H9 (cell line): ENCODE measurements around the gene LYST. TPM values are rescaled to one million over a fixed set of nuclear protein-coding genes. Genes with fewer than 3 reads are reported as not detected.

Experiments used
- DNase-seq: peaks from one replicate; pipeline ENCODE4 v3.0.0-alpha.2; 2017
- H2AFZ ChIP-seq: one replicate; pipeline ENCODE4 v1.6.1; 2013; ENCODE audit warnings: mild to moderate bottlenecking, low read length, control low read depth, moderate library complexity
- H2AK5ac ChIP-seq: 2 replicates; pipeline ENCODE4 v1.6.1; 2013; ENCODE audit warnings: low read length, control low read depth, mixed read lengths; ENCODE audit not compliant: insufficient read length
- H2BK120ac ChIP-seq: one replicate; pipeline ENCODE4 v1.6.1; 2013; ENCODE audit warnings: low read depth, mild to moderate bottlenecking, low read length, control low read depth, inconsistent platforms; ENCODE audit not compliant: poor library complexity, severe bottlenecking
- H2BK12ac ChIP-seq: 2 replicates; pipeline ENCODE4 v1.6.1; 2013; ENCODE audit warnings: low read length, control low read depth, mixed read lengths, low read depth; ENCODE audit not compliant: insufficient read length
- H2BK15ac ChIP-seq: 2 replicates; pipeline ENCODE4 v1.6.1; 2013; ENCODE audit warnings: low read depth, low read length, control low read depth
- H2BK20ac ChIP-seq: one replicate; pipeline ENCODE4 v1.6.1; 2013; ENCODE audit warnings: low read depth, mild to moderate bottlenecking, low read length, control low read depth, inconsistent platforms; ENCODE audit not compliant: poor library complexity, severe bottlenecking
- H2BK5ac ChIP-seq: 2 replicates; pipeline ENCODE4 v1.6.1; 2013; ENCODE audit warnings: low read length, control low read depth, mixed read lengths; ENCODE audit not compliant: insufficient read length
- H3K14ac ChIP-seq: 2 replicates; pipeline ENCODE4 v1.6.1; 2013; ENCODE audit warnings: low read length, control low read depth; ENCODE audit not compliant: insufficient read depth
- H3K18ac ChIP-seq: 2 replicates; pipeline ENCODE4 v1.6.1; 2013; ENCODE audit warnings: low read depth, mild to moderate bottlenecking, mixed read lengths, low read length, control low read depth; ENCODE audit not compliant: insufficient read length
- H3K23ac ChIP-seq: 2 replicates; pipeline ENCODE4 v1.6.1; 2013; ENCODE audit warnings: low read length, control low read depth, mixed read lengths, low read depth; ENCODE audit not compliant: insufficient read length
- H3K23me2 ChIP-seq: 2 replicates; pipeline ENCODE4 v1.6.1; 2013; ENCODE audit warnings: low read depth, mild to moderate bottlenecking, mixed read lengths, low read length, control low read depth; ENCODE audit not compliant: insufficient read length, poor library complexity, severe bottlenecking
- H3K27ac ChIP-seq: 2 replicates; pipeline ENCODE4 v1.5.1; 2013; ENCODE audit warnings: low read length, control low read depth, mixed read lengths, low read depth; ENCODE audit not compliant: insufficient read length
- H3K27me3 ChIP-seq: 2 replicates; pipeline ENCODE4 v1.6.1; 2013; ENCODE audit warnings: low read length, control low read depth, inconsistent platforms; ENCODE audit not compliant: insufficient read depth
- H3K4ac ChIP-seq: 2 replicates; pipeline ENCODE4 v1.6.1; 2013; ENCODE audit warnings: low read depth, mild to moderate bottlenecking, control low read depth, inconsistent platforms, low read length, moderate library complexity
- H3K4me1 ChIP-seq: 2 replicates; pipeline ENCODE4 v1.6.1; 2013; ENCODE audit warnings: low read length, control low read depth, inconsistent platforms; ENCODE audit not compliant: insufficient read depth
- H3K4me2 ChIP-seq: 2 replicates; pipeline ENCODE4 v1.6.1; 2013; ENCODE audit warnings: low read length, control low read depth, mixed read lengths; ENCODE audit not compliant: insufficient read length, insufficient read depth
- H3K56ac ChIP-seq: 2 replicates; pipeline ENCODE4 v1.6.1; 2013; ENCODE audit warnings: low read depth, mild to moderate bottlenecking, mixed read lengths, low read length, control low read depth; ENCODE audit not compliant: insufficient read length
- H3K79me1 ChIP-seq: 2 replicates; pipeline ENCODE4 v1.6.1; 2013; ENCODE audit warnings: low read depth, mild to moderate bottlenecking, moderate library complexity, low read length, control low read depth, inconsistent platforms; ENCODE audit not compliant: insufficient read depth, poor library complexity, severe bottlenecking
- H3K79me2 ChIP-seq: 2 replicates; pipeline ENCODE4 v1.6.1; 2013; ENCODE audit warnings: low read length, control low read depth, inconsistent platforms; ENCODE audit not compliant: insufficient read depth
- H3K9ac ChIP-seq: 2 replicates; pipeline ENCODE4 v1.6.1; 2013; ENCODE audit warnings: low read length, control low read depth, mixed read lengths; ENCODE audit not compliant: insufficient read length; ENCODE audit errors: extremely low read depth
- H3K9me3 ChIP-seq: one replicate; pipeline ENCODE4 v1.6.1; 2013; ENCODE audit warnings: low read depth, low read length, inconsistent platforms; ENCODE audit not compliant: control insufficient read depth
- H3T11ph ChIP-seq: one replicate; pipeline ENCODE4 v1.6.1; 2013; ENCODE audit warnings: mild to moderate bottlenecking, low read length, control low read depth, inconsistent platforms
- H4K20me1 ChIP-seq: one replicate; pipeline ENCODE4 v1.6.1; 2013; ENCODE audit not compliant: control insufficient read depth, insufficient read length, insufficient read depth
- H4K5ac ChIP-seq: 2 replicates; pipeline ENCODE4 v1.6.1; 2013; ENCODE audit warnings: low read depth, mild to moderate bottlenecking, mixed read lengths, low read length, control low read depth; ENCODE audit not compliant: insufficient read length
- H4K8ac ChIP-seq: replicated peaks from 2 replicates; pipeline ENCODE4 v1.6.1; 2013; ENCODE audit warnings: low read length, control low read depth, mixed read lengths, low read depth; ENCODE audit not compliant: insufficient read length
- H4K91ac ChIP-seq: 2 replicates; pipeline ENCODE4 v1.6.1; 2013; ENCODE audit warnings: low read depth, mild to moderate bottlenecking, moderate library complexity, mixed read lengths, low read length, control low read depth; ENCODE audit not compliant: insufficient read length
- H3K27ac Mint-ChIP-seq, 3 experiments: 2 replicates in 2 of 3; 3 replicates in 1 of 3; pipeline ENCODE4 v1.8.0; 2020 to 2021; ENCODE audit warnings: mixed read lengths in 3 of 3, mild to moderate bottlenecking in 1 of 3, moderate library complexity in 1 of 3
- H3K27me3 Mint-ChIP-seq: 2 replicates; pipeline ENCODE4 v1.8.0; 2021; ENCODE audit warnings: low read depth, mild to moderate bottlenecking, moderate library complexity, mixed read lengths
- H3K36me3 Mint-ChIP-seq, 3 experiments: 2 replicates in 2 of 3; 3 replicates in 1 of 3; pipeline ENCODE4 v1.8.0; 2020 to 2021; ENCODE audit warnings: low read depth in 3 of 3, mixed read lengths in 3 of 3; ENCODE audit not compliant: insufficient read depth in 1 of 3
- H3K4me1 Mint-ChIP-seq, 2 experiments: 2 replicates each; pipeline ENCODE4 v1.8.0; 2020; ENCODE audit warnings: mixed read lengths in 2 of 2
- H3K4me3 Mint-ChIP-seq, 2 experiments: 2 replicates in 1 of 2; 3 replicates in 1 of 2; pipeline ENCODE4 v1.8.0; 2020 to 2021; ENCODE audit warnings: mild to moderate bottlenecking in 2 of 2, mixed read lengths in 2 of 2, moderate library complexity in 1 of 2
- H3K9me3 Mint-ChIP-seq, 2 experiments: 2 replicates in 1 of 2; 3 replicates in 1 of 2; pipeline ENCODE4 v1.8.0; 2020; ENCODE audit warnings: mild to moderate bottlenecking in 2 of 2, mixed read lengths in 2 of 2, moderate library complexity in 1 of 2
- WGBS: extraction: QIAGEN DNeasy Blood & Tissue Kit; methylation state at CpG from one replicate; pipeline ENCODE4 v1.1.7; 2013; ENCODE audit warnings: missing lambda C conversion rate, low lambda C conversion rate, mixed read lengths; ENCODE audit not compliant: insufficient read length; ENCODE audit errors: extremely low coverage; 5-methylcytosine and 5-hydroxymethylcytosine counted together
- total RNA-seq: library from RNA; stranded (reverse); gene quantifications from 2 replicates; pipeline ENCODE4 v1.2.1, GENCODE V29; 2021
- TF ChIP-seq, protein P1 (sequence below): fragments of 200-600 bp; sonication (generic); conservative IDR thresholded peaks from 3 replicates; pipeline ENCODE4 v1.8.0; 2021; ENCODE audit warnings: antibody characterized with exemption, mild to moderate bottlenecking

The LYST gene
- total RNA-seq, 1 experiment from 2014 or later: 0.13 TPM

- Histone ChIP-seq H4K5ac (no peak overlapping the region), H3K4me2 (no peak overlapping the region), H3K79me1 (no peaks in the 10 kb centered on the region), H2BK120ac (no peak overlapping the region), H3K27ac (no peak overlapping the region), H2BK15ac (no peak overlapping the region), H2AK5ac (no peak overlapping the region), H3K9me3 (no peaks in the 10 kb centered on the region), H4K8ac (no peak overlapping the region), H2BK12ac (no peak overlapping the region), H4K20me1 (no peaks in the 10 kb centered on the region), H4K91ac (no peak overlapping the region), H3K23ac (no peak overlapping the region), H3K23me2 (no peaks in the 10 kb centered on the region), H2AFZ (no peak overlapping the region), H2BK5ac (no peak overlapping the region), H3K4me1 (no peaks in the 10 kb centered on the region), H3K27me3 (no peaks in the 10 kb centered on the region), H3K9ac (no peak overlapping the region), H3K56ac (no peak overlapping the region), H3T11ph (no peak overlapping the region), H3K18ac (no peak overlapping the region), H3K4ac (no peak overlapping the region), H2BK20ac (no peak overlapping the region), H3K79me2 (no peaks in the 10 kb centered on the region), H3K14ac (no peak overlapping the region)
- Mint-ChIP-seq H3K27ac (no peak overlapping the region), H3K36me3 (no peaks in the 10 kb centered on the region), H3K27me3 (no peaks in the 10 kb centered on the region; the same call in 1 of the 2 replicates), H3K4me3 (no peak overlapping the region), H3K9me3 (no peaks in the 10 kb centered on the region), H3K4me1 (peaks cover 6 to 9% of the 10 kb centered on the region in 2 experiments; a peak in 3 of 4 replicates)
- no peak for DNase-seq
- TF ChIP-seq, protein P1, sequence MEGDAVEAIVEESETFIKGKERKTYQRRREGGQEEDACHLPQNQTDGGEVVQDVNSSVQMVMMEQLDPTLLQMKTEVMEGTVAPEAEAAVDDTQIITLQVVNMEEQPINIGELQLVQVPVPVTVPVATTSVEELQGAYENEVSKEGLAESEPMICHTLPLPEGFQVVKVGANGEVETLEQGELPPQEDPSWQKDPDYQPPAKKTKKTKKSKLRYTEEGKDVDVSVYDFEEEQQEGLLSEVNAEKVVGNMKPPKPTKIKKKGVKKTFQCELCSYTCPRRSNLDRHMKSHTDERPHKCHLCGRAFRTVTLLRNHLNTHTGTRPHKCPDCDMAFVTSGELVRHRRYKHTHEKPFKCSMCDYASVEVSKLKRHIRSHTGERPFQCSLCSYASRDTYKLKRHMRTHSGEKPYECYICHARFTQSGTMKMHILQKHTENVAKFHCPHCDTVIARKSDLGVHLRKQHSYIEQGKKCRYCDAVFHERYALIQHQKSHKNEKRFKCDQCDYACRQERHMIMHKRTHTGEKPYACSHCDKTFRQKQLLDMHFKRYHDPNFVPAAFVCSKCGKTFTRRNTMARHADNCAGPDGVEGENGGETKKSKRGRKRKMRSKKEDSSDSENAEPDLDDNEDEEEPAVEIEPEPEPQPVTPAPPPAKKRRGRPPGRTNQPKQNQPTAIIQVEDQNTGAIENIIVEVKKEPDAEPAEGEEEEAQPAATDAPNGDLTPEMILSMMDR: no peak
- WGBS: no CpG with 5 or more reads among the region's 1 CpG
Observed at GRCh38 chr1:235820061-235820460, 46.6 kb downstream of the LYST start.
